ENCODE data around the gene MAPK8.

DNA sequence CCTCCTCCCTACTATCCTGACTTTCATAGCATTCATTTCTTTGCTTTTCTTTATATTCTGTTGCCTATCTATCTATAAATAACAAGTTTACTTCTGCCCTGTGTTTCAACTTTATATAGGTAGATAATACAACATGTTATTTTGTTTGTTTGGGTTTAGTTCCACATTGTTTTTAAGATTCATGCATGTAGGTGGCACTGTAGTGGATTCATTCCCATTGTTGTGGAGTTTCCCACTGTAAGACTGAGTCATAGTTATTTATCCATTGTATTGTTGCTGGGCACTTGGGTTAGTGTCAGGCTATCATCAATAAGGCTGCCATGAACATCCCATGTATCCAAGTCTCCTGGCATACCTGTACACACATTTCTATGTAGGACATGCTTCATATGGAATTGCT, 170.7 kb downstream of the MAPK8 start:
- TF ChIP-seq CTCF (IDR thresholded peaks at IDR 0.05) (no peak), ZFX (IDR thresholded peaks at IDR 0.05; ENCODE audit: borderline replicate concordance) (no peak)

Measured in 22Rv1 (cell line).